GM18861 (cell line): Measurements from ENCODE around the gene THBS1.

Experiments
- ATAC-seq: cut with Tn5 transposase; IDR thresholded peaks from one replicate; pipeline ENCODE4 v1.9.1; 2021; ENCODE audit not compliant: unreplicated experiment

THBS1 gene

DNA sequence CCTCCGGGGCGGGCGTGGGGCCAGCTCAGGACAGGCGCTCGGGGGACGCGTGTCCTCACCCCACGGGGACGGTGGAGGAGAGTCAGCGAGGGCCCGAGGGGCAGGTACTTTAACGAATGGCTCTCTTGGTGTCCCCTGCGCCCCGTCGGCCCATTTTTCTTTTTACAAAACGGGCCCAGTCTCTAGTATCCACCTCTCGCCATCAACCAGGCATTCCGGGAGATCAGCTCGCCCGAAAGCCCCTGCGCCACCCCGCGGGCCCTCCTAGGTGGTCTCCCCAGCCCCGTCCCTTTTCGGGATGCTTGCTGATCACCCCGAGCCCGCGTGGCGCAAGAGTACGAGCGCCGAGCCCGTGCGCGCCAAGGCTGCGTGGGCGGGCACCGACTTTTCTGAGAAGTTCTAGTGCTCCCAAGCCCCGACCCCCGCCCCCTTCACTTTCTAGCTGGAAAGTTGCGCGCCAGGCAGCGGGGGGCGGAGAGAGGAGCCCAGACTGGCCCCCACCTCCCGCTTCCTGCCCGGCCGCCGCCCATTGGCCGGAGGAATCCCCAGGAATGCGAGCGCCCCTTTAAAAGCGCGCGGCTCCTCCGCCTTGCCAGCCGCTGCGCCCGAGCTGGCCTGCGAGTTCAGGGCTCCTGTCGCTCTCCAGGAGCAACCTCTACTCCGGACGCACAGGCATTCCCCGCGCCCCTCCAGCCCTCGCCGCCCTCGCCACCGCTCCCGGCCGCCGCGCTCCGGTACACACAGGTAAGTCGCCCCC is at the start of gene THBS1:
THBS1 (plus strand) TSS at position 595 of the 757 bp plus-strand sequence. CDS start 779 bp downstream, outside the sequence.
- ATAC-seq, result peak; percentile 9

DNA sequence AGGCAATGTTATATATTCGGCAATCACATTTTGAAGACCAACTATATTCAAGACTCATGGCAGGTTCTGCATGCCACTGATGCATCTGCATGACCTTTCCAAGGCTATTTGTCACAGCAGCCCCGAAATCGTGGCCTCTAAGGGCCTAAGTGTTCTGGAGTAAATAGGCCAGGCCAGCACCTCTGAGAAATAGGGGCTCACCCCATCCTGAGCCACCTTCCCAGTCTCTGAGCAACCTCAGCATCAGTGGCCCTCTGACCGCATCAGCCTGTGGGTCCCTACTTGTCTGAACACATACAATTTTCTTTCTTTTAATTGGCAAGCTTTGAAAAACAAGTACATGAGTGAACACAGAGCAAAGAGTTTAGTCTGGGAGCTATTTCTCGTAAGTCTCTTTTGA is 45.9 kb upstream of the THBS1 start:
- ATAC-seq, result no peak

DNA sequence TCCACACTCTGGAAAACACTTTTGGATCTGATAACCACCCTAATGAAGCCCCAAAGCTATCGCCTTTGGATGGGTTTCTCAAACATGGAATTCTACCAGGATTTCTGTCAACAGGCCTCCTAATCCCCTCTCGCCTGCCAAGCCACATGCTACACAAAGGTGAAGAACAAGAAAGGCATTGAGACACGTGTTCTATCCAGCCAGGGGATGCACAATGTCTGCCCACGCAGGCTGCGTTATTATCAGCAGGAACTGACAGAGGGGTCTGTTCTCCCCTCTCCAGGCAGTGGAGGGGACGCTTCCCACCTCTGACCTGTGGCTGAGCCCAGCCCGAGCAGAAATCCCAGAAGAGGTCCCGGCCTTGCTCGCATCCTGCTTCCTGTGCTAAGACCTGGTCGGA is 45.4 kb upstream of the THBS1 start:
- ATAC-seq, result no peak

DNA sequence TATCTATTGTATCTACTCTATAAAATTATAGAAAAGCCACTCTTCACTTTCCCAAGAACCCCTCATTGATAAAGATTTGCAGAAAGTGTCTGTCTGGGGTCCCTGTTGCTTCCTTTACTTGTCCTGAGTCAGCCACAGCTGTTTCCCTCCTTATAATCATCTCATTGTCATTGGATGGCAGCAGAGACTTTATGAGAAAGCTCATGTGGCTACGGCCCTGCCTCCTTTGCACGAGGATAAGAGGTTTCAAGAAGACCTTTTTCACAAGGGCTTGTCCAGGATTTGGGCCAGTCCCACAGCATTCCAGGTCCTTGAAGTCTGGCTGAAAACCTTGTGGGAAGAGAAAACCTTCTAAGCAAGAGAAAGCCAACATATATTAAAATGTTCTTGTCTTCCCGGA is 41.9 kb upstream of the THBS1 start:
- ATAC-seq, result no peak

DNA sequence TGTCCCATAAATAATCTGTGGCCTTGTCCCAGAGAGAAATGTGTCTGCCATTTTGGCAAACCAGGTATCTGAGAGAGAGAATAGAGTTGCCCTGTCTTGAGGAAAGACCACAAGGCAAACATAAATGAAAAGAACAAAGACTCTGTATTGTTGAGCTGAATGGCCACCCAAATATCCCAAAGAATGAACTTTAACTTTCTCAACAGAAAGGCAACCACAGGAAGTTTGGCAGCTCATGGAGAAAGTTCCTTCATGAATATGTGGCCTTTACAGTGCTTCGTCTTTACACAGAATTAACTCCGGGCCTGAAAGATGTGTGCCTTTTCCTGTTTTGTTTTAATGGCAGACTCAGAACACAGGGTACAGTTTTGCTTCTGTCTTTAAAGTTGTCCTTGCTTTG is 41.4 kb upstream of the THBS1 start:
- no peak for ATAC-seq

DNA sequence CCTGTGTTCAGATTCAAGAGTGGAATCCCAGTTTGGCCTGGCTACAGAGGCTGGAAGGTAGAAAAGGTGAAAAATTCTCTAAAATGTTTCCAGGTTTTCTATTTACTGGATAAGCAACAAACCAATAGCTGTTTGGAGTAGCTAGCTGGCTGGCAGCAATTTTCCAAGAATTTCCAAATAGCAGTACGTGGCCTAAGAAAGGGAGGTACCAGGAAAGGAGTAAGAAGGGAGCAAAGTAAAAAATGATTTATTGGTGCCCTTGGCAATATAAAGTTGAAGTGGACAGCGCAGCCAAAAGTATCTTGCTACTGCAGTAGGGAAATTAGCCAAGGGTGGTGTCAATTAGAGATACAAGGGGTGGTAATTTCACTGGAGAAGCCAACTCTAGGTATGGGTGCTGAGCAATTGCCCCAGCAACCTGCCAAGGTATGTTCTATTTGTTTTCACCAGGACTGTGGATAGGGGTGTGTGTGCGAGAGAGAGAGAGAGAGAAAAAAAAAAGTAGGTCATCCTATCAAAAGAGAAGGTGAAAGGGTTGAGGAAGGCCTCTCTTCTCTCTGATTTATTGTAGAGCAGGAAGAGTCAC is 40.8 kb upstream of the THBS1 start:
- ATAC-seq, result no peak

DNA sequence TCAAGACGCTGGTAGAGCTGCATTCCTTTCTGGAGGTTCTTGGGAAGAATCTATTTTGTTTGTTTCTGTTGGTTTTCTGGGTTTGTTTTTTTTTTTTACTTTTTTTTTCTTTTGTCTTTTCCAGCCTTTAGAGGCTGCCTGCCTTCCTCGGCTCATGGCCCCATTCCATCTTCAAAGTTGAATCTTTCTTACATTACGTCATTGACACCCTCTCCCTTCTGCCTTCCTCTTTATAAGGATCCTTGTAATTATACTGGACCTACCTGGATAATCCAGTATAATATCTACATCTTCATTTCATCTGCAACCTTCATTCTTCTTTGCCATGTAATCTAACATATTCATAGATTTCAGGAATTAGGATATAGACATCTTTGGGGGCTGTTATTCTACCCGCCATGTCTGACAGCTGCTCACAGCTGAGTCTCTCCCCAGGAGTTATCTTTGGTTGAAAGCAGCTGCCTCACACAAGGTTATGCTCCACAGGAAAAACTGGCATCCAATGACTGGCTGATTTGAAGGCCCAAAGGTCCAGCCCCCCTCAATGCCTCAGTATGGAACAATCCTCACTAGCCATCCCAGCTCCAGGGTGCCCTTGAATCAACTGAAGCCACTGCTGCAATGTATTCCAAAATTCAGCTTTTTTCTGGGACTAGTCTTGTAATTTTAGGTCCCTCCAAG is 38.4 kb upstream of the THBS1 start:
- no peak for ATAC-seq

DNA sequence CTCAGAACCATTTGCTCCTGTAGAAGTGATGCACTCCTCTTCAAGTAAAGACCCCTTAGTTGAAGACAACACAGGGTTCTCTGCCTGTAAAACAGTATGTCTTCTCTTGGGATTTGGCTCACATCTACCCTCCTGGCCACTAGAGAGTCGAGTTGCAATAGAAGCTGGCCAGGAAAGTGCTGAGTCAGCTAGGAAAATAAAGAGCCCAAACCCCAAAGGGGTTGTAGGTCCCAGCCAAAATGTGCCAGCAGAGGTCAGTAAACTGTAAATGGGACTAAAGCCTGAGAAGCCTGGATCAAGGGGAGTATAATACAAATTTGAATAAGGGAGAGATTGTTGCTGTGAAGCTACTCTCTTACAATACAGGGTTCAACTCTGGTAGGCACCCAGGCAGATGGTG is 37.2 kb upstream of the THBS1 start:
- ATAC-seq, result no peak

DNA sequence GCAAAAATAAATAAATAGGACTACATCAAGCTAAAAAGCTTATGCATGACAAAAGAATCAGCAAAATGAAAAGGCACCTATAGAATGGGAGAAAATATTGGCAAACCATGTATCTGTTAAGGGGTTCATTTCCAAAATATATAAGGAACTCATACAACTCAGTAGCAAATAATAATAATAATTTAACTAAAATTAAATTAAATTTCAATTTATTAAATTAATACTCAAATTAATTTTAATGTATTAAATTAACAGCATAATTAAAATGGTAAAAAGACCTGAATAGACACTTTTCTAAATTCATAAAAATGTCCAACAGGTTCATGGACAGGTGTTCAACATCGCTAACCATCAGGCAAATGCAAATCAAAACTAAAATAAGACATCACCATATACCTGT is 34.0 kb upstream of the THBS1 start:
- no peak for ATAC-seq

DNA sequence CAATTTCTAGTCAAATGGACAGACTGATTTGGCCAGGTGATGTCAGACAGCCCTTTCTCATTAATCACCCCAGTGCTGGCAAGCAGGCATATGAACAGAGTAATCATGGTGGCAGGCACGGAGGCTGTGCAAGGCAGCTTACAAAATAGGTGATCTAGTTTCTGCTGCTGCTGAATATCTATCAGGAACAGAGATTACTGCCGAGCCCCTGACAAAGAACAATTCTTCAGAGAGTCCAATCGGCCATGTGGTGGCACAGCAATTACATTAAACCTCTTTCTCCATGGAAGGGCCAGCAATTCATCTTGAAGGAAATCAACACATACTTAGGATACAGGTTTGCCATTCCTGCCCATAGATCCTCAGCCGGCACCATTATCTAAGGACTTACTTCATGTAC is 32.3 kb upstream of the THBS1 start:
- no peak for ATAC-seq

DNA sequence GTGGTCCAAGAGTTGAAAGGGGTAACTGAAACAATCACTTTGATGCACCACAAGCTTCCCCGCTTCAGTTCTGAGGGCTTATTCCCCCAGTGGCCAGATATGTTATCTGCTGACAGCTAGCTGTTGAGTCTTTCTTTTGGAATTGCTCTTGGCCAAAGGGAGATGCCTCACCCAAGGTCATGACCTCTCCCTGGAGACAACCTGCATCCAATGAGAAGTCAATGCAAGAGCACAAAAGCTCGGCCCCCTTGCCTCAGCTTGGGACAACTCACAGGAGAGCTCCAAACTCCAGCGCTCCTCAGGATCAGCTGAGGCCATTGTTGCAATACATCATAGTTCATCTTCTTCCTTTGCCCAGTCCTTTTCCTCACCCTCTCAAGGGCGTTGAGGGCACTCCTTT is 31.0 kb upstream of the THBS1 start:
- no peak for ATAC-seq

DNA sequence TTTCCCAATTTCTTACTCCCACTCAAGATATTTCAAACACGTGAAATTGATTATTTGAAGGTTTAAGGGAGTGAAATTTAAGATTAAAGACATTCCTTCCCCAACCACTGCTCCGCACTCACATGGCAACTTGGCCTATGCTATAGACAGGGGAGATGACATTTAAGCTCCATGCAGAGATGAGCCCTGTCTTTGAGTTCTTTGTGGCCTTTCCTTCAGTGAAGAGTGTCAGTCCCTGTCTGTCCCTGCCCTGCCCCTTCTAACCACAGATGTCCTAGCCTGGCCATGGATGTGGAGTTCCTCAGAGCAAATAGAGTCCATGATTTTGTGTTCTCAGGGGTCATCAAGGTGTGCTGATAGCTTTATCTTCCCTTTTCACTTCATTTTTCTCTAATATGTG is 29.4 kb upstream of the THBS1 start:
- ATAC-seq, result no peak

DNA sequence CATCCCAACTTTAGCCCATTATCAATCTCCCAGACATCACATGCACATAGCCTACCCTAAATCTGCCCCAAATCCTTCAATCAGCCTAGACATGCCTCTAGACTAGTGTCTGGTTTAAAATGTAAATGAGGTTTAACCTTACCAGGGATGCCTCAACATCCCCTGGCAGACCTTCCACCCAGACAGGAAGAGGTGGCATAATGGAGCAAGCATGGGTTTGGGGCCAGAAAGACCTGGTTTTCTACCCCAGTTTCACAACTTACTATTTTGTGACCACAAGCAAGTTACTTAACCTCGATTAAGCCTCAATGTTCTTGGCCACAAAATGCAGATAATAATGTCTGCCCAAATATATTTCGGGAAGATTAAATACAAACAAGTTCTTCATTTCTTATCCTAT is 28.3 kb upstream of the THBS1 start:
- no peak for ATAC-seq

DNA sequence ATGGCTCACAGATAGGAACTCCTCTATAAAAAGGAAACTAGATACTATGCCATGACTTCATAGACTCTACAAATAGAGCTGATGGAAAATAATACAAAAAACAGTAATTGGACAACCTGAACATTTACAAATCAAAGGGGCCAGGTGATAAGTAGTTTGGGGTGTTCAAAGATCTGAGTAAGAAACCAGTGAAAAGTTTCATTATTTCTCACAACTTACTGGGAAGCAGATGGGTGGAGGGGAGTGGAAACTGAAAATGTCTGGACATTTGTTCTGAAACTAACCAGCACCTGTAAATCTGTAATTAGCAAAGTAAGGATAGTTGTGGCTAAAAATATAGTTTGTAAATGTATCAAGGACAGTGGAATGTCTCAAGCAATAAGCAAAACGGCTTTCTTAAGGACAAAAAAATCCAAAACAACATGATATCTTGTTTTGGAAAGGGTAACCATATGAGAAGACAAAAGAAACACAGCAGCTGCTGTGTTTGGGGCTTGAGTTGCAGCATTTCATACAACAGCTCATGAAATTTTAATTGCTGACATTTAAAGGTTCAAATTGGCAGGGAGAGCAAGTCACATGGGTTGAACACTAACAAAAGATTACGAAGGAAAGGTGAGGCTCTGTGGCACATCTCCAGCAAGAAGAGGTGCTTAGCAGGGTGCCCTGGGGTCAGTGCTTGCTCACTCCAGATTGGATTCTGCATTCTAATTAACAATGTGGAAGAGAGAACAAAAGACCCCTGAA is 26.8 kb upstream of the THBS1 start:
- no peak for ATAC-seq

DNA sequence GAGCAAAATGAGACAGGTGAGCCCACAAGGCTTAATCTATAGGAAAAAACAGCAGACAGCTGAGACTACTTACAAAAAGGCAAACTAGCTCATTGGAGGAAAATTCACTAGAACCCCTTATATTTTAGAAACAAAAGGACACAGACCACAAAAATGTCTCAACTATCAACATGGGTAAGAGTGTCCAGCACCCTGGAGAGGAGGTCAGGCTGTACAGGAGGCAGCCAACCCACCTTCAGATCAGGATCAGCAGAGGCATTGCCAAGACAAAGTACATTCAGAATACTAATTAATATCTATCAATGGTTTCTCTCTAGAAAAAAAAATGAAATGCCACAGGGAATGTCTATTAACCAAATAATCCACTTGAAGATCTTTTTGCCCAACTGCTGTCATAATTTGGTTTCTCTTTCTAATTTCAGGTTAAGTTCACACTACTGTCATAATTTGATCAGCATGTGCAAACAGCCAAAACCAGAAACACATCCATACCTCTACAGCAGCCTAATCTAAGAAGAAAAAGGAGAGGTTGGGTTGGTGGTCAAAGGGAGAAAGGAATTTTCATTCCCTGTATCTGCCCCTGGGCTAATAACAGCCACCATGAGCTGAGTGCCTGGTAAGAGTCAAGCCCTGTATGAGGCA is 26.0 kb upstream of the THBS1 start:
- ATAC-seq, result no peak

DNA sequence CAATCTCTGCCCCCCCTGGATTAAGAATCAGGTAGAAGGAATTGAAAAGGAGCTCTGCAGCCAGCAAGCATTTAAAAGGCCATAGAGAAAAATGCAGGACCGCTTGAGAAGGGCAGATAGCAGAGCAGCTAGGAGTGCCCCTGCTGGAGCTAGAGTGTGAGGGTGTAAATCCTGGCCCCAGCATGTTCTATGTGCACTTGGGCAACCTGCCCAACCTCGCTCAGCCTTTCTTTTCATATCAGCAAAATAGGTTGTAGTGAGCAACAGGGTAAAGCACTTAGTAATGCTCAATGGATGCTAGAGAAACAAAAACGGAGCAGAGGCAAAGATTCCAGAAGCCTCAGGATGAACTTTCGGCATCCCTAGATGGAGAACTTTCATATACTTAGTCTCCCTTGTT is 25.0 kb upstream of the THBS1 start:
- ATAC-seq, result no peak

DNA sequence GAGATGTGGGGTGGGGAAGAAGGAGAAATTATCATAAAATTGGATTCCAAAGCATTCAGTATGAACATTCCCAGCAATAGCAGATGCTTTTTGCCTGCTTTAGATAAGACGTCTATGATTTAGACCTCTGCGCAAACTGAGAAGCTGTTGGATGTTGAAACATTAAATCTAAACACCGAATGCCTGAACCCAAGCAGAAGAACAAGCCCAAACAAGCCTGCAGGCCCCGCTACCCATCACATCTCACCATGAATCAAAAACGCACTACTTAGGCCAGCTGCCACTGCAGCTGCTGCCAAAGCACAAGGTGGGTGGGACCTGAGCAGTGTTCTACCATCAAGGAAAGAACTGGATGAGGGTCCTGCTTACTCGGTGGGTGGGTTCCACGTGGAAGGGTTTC is 24.4 kb upstream of the THBS1 start:
- ATAC-seq, result no peak

DNA sequence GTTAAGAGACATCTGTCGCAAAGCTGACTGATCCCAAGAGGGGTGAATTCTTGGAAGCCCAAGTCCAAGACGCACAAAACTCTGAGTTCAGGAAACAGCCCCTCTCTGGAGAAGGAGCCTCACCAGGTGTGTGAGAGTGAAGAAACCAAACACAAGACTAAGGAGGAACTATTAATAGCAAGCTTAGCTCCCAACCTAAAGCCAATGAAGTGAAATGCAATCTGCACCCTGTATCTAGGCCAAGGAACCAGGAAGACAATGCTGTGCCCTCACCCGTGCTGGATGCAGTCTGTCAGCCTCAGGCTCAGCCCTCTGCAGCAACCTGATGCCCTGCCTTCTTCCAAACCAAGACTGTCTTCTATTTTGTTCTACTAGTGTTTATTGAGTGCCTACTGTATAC is 22.5 kb upstream of the THBS1 start:
- no peak for ATAC-seq

DNA sequence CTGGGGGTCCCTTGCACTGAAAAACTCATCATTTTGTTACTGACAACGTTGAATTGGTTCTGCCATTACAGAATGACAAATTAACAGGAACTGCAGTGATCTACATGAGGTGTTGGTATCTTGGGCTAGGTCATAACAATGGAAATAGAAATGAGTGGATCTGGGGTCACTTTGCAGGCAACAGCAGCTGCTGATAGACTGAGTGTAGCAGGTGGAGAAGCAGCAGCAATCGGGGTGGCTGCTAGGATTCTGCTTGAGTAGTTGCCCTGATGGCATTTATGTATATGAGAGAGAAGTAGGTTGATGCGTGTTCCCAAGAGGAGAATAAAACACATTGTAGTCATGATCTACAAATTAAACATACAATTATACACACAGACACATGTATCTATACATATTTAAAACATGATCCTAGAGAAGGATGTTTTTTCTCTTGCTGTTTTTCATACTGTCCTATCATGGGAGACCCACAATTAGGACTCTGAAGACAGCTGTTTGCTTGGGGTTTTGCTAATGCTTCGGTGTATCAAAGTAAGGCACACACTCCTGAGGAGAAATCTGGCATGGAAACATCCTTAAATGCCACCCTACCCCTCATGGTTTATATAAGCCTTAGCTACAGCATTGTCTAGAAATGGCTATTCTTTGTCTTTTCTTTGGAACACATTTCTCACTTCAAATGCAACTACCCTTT is 15.8 kb upstream of the THBS1 start:
- no peak for ATAC-seq

DNA sequence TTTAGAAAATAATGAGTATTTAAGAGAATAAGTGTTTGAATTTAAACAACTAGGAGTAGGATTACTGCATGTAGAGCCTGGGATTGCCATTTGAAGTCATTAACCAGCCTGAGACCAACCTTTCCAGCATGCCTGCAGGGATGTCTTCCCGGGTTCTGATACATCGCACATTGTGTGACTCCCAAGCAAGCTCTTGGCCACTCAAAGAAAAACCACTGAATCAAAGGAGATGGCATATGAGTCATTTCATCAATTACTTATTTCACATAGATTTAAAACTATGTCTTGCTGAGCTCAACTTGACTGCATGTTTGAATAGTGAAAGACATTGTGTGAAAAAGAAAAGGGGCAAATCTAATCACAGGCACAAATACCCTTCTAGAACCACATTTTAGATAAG is 15.0 kb upstream of the THBS1 start:
- ATAC-seq, result no peak

DNA sequence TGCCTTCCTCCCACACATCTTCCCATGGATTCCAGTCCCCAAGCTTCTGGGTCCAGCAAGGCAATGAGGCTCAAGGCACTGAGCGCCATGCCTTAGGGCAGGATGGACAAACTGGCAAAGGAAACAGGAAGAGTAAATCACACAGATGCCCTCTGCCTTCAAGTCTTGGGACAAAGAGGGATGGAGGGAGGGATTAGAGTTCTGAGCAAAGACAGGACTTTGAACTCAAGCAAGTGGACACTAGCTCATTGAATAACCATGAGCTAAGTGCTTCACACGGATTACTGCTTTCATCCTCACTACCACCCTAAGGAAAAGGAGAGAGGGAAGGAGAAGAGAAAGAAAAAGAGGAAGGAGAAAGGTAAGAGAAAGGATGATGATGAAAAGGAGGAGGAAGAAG is 7.6 kb upstream of the THBS1 start:
- no peak for ATAC-seq
